H1 (cell line): ENCODE measurements around the gene ATP1A1. TPM values are rescaled to one million over a fixed set of nuclear protein-coding genes. Genes with fewer than 3 reads are reported as not detected.
A peak's percentile ranks its signal among the peaks of the same experiment; 100 is the strongest.

Experiments used
- CTCF ChIA-PET: fragments of 300-600 bp; sonication (Branson Sonifier 250); formaldehyde crosslinking; loops from one replicate; lab custom pipeline; 2021; ENCODE audit not compliant: partially characterized antibody; lab: Charles Lee
- POLR2A ChIA-PET: fragments of 300-600 bp; sonication (Branson Sonifier 250); formaldehyde crosslinking; loops from one replicate; lab custom pipeline; 2021; ENCODE audit warnings: inconsistent platforms; ENCODE audit not compliant: partially characterized antibody; lab: Charles Lee
- DNase-seq, 2 experiments: peaks; one replicate each; pipeline versions ENCODE4 v3.0.0 to v3.0.0-alpha.2; 2010 to 2022; ENCODE audit warnings: low spot score in 2 of 2, low read depth in 1 of 2, mixed read lengths in 1 of 2
- FAIRE-seq: peaks from 2 replicates; lab custom pipeline; 2011; peaks lifted over from hg19 to GRCh38; lab: Jason Lieb, UNC
- H2AFZ ChIP-seq: 2 replicates; pipeline ENCODE4 v1.8.1; 2012; ENCODE audit warnings: low read length, inconsistent platforms
- H2AK5ac ChIP-seq: 2 replicates; pipeline ENCODE4 v1.6.1; 2013; ENCODE audit warnings: low read depth, low read length
- H2BK120ac ChIP-seq: replicated peaks from 2 replicates; pipeline ENCODE3; 2013; ENCODE audit warnings: low read depth, low read length, inconsistent platforms
- H2BK12ac ChIP-seq: 2 replicates; pipeline ENCODE4 v1.6.1; 2013; ENCODE audit warnings: low read depth, low read length
- H2BK15ac ChIP-seq: 2 replicates; pipeline ENCODE4 v1.6.1; 2013; ENCODE audit warnings: low read length
- H2BK20ac ChIP-seq: 2 replicates; pipeline ENCODE4 v1.6.1; 2013; ENCODE audit warnings: low read length
- H2BK5ac ChIP-seq: 2 replicates; pipeline ENCODE4 v1.6.1; 2013; ENCODE audit warnings: low read depth, low read length
- H3K14ac ChIP-seq: 2 replicates; pipeline ENCODE4 v1.6.1; 2013; ENCODE audit warnings: inconsistent platforms; ENCODE audit not compliant: insufficient read length
- H3K18ac ChIP-seq: 2 replicates; pipeline ENCODE4 v1.6.1; 2013; ENCODE audit warnings: low read length; ENCODE audit errors: extremely low read depth
- H3K23ac ChIP-seq: 2 replicates; pipeline ENCODE4 v1.6.1; 2013; ENCODE audit warnings: inconsistent platforms; ENCODE audit not compliant: insufficient read length
- H3K23me2 ChIP-seq: 2 replicates; pipeline ENCODE4 v1.6.1; 2013; ENCODE audit warnings: low read depth, low read length
- H3K27ac ChIP-seq: 2 replicates; pipeline ENCODE4 v1.6.1; 2011; ENCODE audit warnings: low read depth, low read length, inconsistent platforms
- H3K27me3 ChIP-seq, 4 experiments: replicated peaks in 1 of 4; 1 replicate in 1 of 4; 2 replicates in 3 of 4; pipeline versions ENCODE4 v1.6.1 to v1.8.1; 2011 to 2013; ENCODE audit warnings: low read length in 3 of 4, mild to moderate bottlenecking in 3 of 4, inconsistent platforms in 2 of 4, mixed read lengths in 2 of 4, moderate library complexity in 1 of 4; ENCODE audit not compliant: control insufficient read depth in 3 of 4, insufficient read depth in 3 of 4; ENCODE audit errors: extremely low read depth in 1 of 4
- H3K36me3 ChIP-seq, 4 experiments: 2 replicates each; pipeline versions ENCODE4 v1.6.1 to v1.8.1; 2011 to 2013; ENCODE audit warnings: mild to moderate bottlenecking in 4 of 4, low read length in 3 of 4, moderate library complexity in 2 of 4, control low read depth in 1 of 4, inconsistent platforms in 1 of 4; ENCODE audit not compliant: insufficient read depth in 4 of 4, control insufficient read depth in 2 of 4
- H3K4ac ChIP-seq: replicated peaks from 2 replicates; pipeline ENCODE3; 2013; ENCODE audit warnings: low read length, low read depth, mixed read lengths, inconsistent platforms; ENCODE audit not compliant: insufficient read length
- H3K4me1 ChIP-seq, 4 experiments: replicated peaks in 1 of 4; 1 replicate in 1 of 4; 2 replicates in 3 of 4; pipeline versions ENCODE4 v1.6.1 to v1.8.1; 2011 to 2013; ENCODE audit warnings: low read length in 3 of 4, inconsistent platforms in 2 of 4, mixed read lengths in 1 of 4; ENCODE audit not compliant: insufficient read depth in 4 of 4, control insufficient read depth in 3 of 4
- H3K4me2 ChIP-seq, 2 experiments: 2 replicates each; pipeline versions ENCODE4 v1.6.1 to v1.8.1; 2011 to 2013; ENCODE audit warnings: low read depth in 2 of 2, low read length in 2 of 2, control low read depth in 1 of 2, inconsistent platforms in 1 of 2, mild to moderate bottlenecking in 1 of 2; ENCODE audit not compliant: insufficient read depth in 1 of 2
- H3K4me3 ChIP-seq, 4 experiments: fragments of 200-600, 300-600 bp in 1 of 4; sonication (generic), shearing (Covaris generic), sonication (Bioruptor Twin) in 1 of 4; 2 replicates each; pipeline versions ENCODE4 v1.5.1 to v1.8.1; 2011 to 2016; ENCODE audit warnings: low read length in 4 of 4, low read depth in 3 of 4, control low read depth in 2 of 4, inconsistent platforms in 2 of 4, mild to moderate bottlenecking in 2 of 4, mixed read lengths in 1 of 4, moderate library complexity in 1 of 4; ENCODE audit not compliant: insufficient read depth in 2 of 4; ENCODE audit errors: extremely low read depth in 1 of 4
- H3K56ac ChIP-seq: replicated peaks from 2 replicates; pipeline ENCODE3; 2013; ENCODE audit warnings: low read depth, mild to moderate bottlenecking, mixed read lengths, low read length, inconsistent platforms; ENCODE audit not compliant: insufficient read length
- H3K79me1 ChIP-seq: 2 replicates; pipeline ENCODE4 v1.6.1; 2013; ENCODE audit warnings: low read depth, low read length, control low read depth
- H3K79me2 ChIP-seq, 2 experiments: 2 replicates each; pipeline versions ENCODE4 v1.6.1 to v1.8.1; 2012 to 2013; ENCODE audit warnings: low read length in 2 of 2, mild to moderate bottlenecking in 2 of 2, inconsistent platforms in 1 of 2; ENCODE audit not compliant: insufficient read depth in 2 of 2, control insufficient read depth in 1 of 2
- H3K9ac ChIP-seq, 4 experiments: replicated peaks in 1 of 4; 1 replicate in 1 of 4; 2 replicates in 3 of 4; pipeline versions ENCODE4 v1.6.1 to v1.8.1; 2011 to 2013; ENCODE audit warnings: low read depth in 3 of 4, low read length in 3 of 4, control low read depth in 2 of 4, mild to moderate bottlenecking in 2 of 4, moderate library complexity in 2 of 4, inconsistent platforms in 1 of 4; ENCODE audit errors: extremely low read depth in 1 of 4
- H3K9me3 ChIP-seq, 2 experiments: 2 replicates each; pipeline versions ENCODE4 v1.6.1 to v1.8.1; 2012 to 2013; ENCODE audit warnings: mild to moderate bottlenecking in 2 of 2, moderate library complexity in 2 of 2, control low read depth in 1 of 2, inconsistent platforms in 1 of 2, low read depth in 1 of 2, low read length in 1 of 2, mixed read lengths in 1 of 2; ENCODE audit not compliant: insufficient read depth in 2 of 2
- H4K20me1 ChIP-seq, 2 experiments: replicated peaks in 1 of 2; 2 replicates each; pipeline versions ENCODE3 to v1.8.1; 2011 to 2013; ENCODE audit warnings: inconsistent platforms in 2 of 2, low read length in 2 of 2, mild to moderate bottlenecking in 1 of 2; ENCODE audit not compliant: insufficient read depth in 2 of 2, control insufficient read depth in 1 of 2
- H4K5ac ChIP-seq: 2 replicates; pipeline ENCODE4 v1.6.1; 2013; ENCODE audit warnings: low read length, low read depth, mixed read lengths, inconsistent platforms; ENCODE audit not compliant: insufficient read length
- H4K8ac ChIP-seq: 2 replicates; pipeline ENCODE4 v1.8.0; 2013; ENCODE audit warnings: mild to moderate bottlenecking, moderate library complexity, low read length, inconsistent platforms; ENCODE audit not compliant: insufficient read depth; ENCODE audit errors: extremely low read depth
- H4K91ac ChIP-seq: replicated peaks from 2 replicates; pipeline ENCODE3; 2013; ENCODE audit warnings: low read length, mixed read lengths, inconsistent platforms; ENCODE audit not compliant: insufficient read length
- BCL11A ChIP-seq, 2 experiments: IDR thresholded peaks; one replicate each; pipeline ENCODE4 v1.6.1; 2011; ENCODE audit warnings: low read depth in 2 of 2, low read length in 2 of 2, mild to moderate bottlenecking in 2 of 2
- BRCA1 ChIP-seq: IDR thresholded peaks from 2 replicates; pipeline ENCODE4 v1.6.1; 2012; ENCODE audit warnings: low read depth, low read length, improper control_type of control experiment
- CEBPB ChIP-seq: IDR thresholded peaks from 2 replicates; pipeline ENCODE4 v1.6.1; 2012; ENCODE audit warnings: low read depth, low read length
- NANOG ChIP-seq: IDR thresholded peaks from 2 replicates; pipeline ENCODE4 v1.6.1; 2011; ENCODE audit warnings: low read length, low read depth, mild to moderate bottlenecking, inconsistent platforms; ENCODE audit not compliant: insufficient read depth, poor library complexity, severe bottlenecking
- RAD21 ChIP-seq, 2 experiments: IDR thresholded peaks in 1 of 2; conservative IDR thresholded peaks in 1 of 2; 2 replicates each; pipeline ENCODE4 v1.6.1; 2011; ENCODE audit warnings: low read depth in 2 of 2, low read length in 2 of 2, improper control_type of control experiment in 1 of 2, inconsistent platforms in 1 of 2, mild to moderate bottlenecking in 1 of 2, moderate library complexity in 1 of 2
- SP4 ChIP-seq: IDR thresholded peaks from 2 replicates; pipeline ENCODE4 v1.6.1; 2012; ENCODE audit warnings: low read length, inconsistent platforms
- TAF7 ChIP-seq: optimal IDR thresholded peaks from 2 replicates; pipeline ENCODE3; 2011; ENCODE audit warnings: low read depth, mild to moderate bottlenecking, inconsistent platforms, low read length, moderate library complexity, borderline replicate concordance
- WGBS, 2 experiments: shearing (Covaris generic) in 1 of 2; methylation state at CpG; one replicate each; pipeline versions ENCODE4 v1.1.6 to v1.1.7; 2013 to 2015; ENCODE audit warnings: low lambda C conversion rate in 2 of 2, mixed read lengths in 2 of 2, inconsistent platforms in 1 of 2, low coverage in 1 of 2, missing lambda C conversion rate in 1 of 2; ENCODE audit not compliant: insufficient replicate concordance in 2 of 2, insufficient coverage in 1 of 2, insufficient read length in 1 of 2; ENCODE audit errors: extremely low coverage in 1 of 2, missing lambda C conversion rate in 1 of 2; 5-methylcytosine and 5-hydroxymethylcytosine counted together
- polyA plus RNA-seq, 7 experiments: library from polyadenylated mRNA; depleted of rRNA in 3 of 7; stranded (reverse) in 5 of 7; unstranded in 2 of 7; fragments of >200 nt in 5 of 7; fragments of 200-250 nt in 2 of 7; gene quantifications; 1 replicate in 5 of 7; 2 replicates in 1 of 7; 4 replicates in 1 of 7; pipeline versions ENCODE4 v1.2.1 to v1.2.3, GENCODE V29; 2011 to 2013; ENCODE audit warnings: missing spikeins in 2 of 7, mixed read lengths in 2 of 7
- total RNA-seq: library from RNA; stranded (reverse); fragmentation: NEBNext Ultra II Directional; extraction: Animal tissue kit (Norgen Biotek cat#: 25700); gene quantifications from 2 replicates; pipeline ENCODE4 v1.2.1, GENCODE V29; 2021
- TF ChIP-seq, protein P1 (sequence below), 3 experiments: IDR thresholded peaks; 1 replicate in 2 of 3; 2 replicates in 1 of 3; pipeline versions ENCODE4 v1.5.1 to v1.6.1; 2011; ENCODE audit warnings: low read length in 3 of 3, mild to moderate bottlenecking in 3 of 3, inconsistent platforms in 2 of 3, low read depth in 1 of 3, moderate library complexity in 1 of 3; ENCODE audit not compliant: insufficient read depth in 1 of 3; ENCODE audit errors: control extremely low read depth in 1 of 3

ATP1A1 gene
- total and polyA plus RNA-seq, 2 of the 8 experiments (the other 6 are each of a cell fraction or from before 2014, with no cell fraction given) = 222 to 325 TPM

GRCh38 chr1:116338400-116338799, 34.6 kb upstream of the ATP1A1 start:
- Histone ChIP-seq H3K4me1 (peaks cover 0 to 6% (median 1%) of the 10 kb centered on the region in 4 experiments; a peak in 1 of 7 replicates), H4K5ac (no peak overlapping the region), H2AFZ (no peak overlapping the region), H4K91ac (no peak overlapping the region), H3K4me3 (no peak overlapping the region), H3K4ac (no peak overlapping the region), H3K9me3 (no peaks in the 10 kb centered on the region), H2AK5ac (no peak overlapping the region), H3K79me1 (no peaks in the 10 kb centered on the region), H4K20me1 (no peaks in the 10 kb centered on the region), H3K56ac (no peak overlapping the region), H3K79me2 (no peaks in the 10 kb centered on the region), H2BK15ac (no peak overlapping the region), H3K23me2 (no peaks in the 10 kb centered on the region), H3K9ac (peak overlapping the region in 1 of 4 experiments; percentile 34; a peak in 1 of 7 replicates), H4K8ac (no peak overlapping the region), H2BK20ac (no peak overlapping the region), H3K4me2 (no peak overlapping the region), H2BK5ac (no peak overlapping the region), H3K14ac (no peak overlapping the region), H3K27me3 (no peaks in the 10 kb centered on the region), H3K23ac (no peak overlapping the region), H2BK12ac (no peak overlapping the region), H3K18ac (no peak overlapping the region), H3K27ac (no peak overlapping the region), H2BK120ac (no peak overlapping the region), H3K36me3 (no peaks in the 10 kb centered on the region)
- no peak for FAIRE-seq
- TF ChIP-seq, protein P1, sequence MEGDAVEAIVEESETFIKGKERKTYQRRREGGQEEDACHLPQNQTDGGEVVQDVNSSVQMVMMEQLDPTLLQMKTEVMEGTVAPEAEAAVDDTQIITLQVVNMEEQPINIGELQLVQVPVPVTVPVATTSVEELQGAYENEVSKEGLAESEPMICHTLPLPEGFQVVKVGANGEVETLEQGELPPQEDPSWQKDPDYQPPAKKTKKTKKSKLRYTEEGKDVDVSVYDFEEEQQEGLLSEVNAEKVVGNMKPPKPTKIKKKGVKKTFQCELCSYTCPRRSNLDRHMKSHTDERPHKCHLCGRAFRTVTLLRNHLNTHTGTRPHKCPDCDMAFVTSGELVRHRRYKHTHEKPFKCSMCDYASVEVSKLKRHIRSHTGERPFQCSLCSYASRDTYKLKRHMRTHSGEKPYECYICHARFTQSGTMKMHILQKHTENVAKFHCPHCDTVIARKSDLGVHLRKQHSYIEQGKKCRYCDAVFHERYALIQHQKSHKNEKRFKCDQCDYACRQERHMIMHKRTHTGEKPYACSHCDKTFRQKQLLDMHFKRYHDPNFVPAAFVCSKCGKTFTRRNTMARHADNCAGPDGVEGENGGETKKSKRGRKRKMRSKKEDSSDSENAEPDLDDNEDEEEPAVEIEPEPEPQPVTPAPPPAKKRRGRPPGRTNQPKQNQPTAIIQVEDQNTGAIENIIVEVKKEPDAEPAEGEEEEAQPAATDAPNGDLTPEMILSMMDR (IDR thresholded peaks at IDR 0.05; ENCODE audit: control extremely low read depth in 1 of 3, insufficient read depth in 1 of 3, low read depth in 1 of 3, low read length in 3 of 3) = no peak
- TF ChIP-seq BCL11A (IDR thresholded peaks at IDR 0.05; ENCODE audit: low read depth in 2 of 2, low read length in 2 of 2) = no peak
- TF ChIP-seq TAF7 = no peak
- no peak for TF ChIP-seq BRCA1
- TF ChIP-seq NANOG = no peak
- no peak for TF ChIP-seq CEBPB
- no peak for TF ChIP-seq RAD21 (IDR thresholded peaks at IDR 0.05 in 1 of 2, conservative IDR thresholded peaks at IDR 0.05 in 1 of 2; ENCODE audit: low read depth in 2 of 2, low read length in 2 of 2)
- TF ChIP-seq SP4 = no peak
- ChIA-PET POLR2A (no interaction called here), CTCF (interaction anchor here (1.1 kb wide), 1 partner anchor 128 kb away, joined by 3 read pairs; no protein-coding TSS in a partner anchor)
- no peak for DNase-seq
- 93% methylated on average over 2 of the region's 2 CpGs; no CpG with 5 or more reads in 1 of the 2 experiments for WGBS, 2 experiments
